ENCODE results near the gene SORCS1. TPM values are rescaled to one million over a fixed set of nuclear protein-coding genes. Genes with fewer than 3 reads are reported as not detected.

The SORCS1 gene
- total and polyA plus RNA-seq, 2 experiments from 2014 or later: 2.9 to 8.9 TPM

GRCh38 chr10:106746868-106747267 is 417.6 kb downstream of the SORCS1 start:
- no peak overlapping the region for H3K27ac ChIP-seq (ENCODE audit: low read depth)
- H3K4me1 ChIP-seq (ENCODE audit: insufficient read depth): no peaks in the 10 kb centered on the region
- H3K36me3 ChIP-seq (ENCODE audit: insufficient read depth): no peaks in the 10 kb centered on the region
- DNase-seq (ENCODE audit: low spot score) (no peak), ATAC-seq (no peak)
- H3K4me1 Mint-ChIP-seq: peaks cover 6% of the 10 kb centered on the region
- H3K27me3 ChIP-seq (ENCODE audit: insufficient read depth): no peaks in the 10 kb centered on the region
- H3F3A ChIP-seq (replicated peaks; ENCODE audit: low read depth): no peaks in the 10 kb centered on the region
- H3K27me3 Mint-ChIP-seq (ENCODE audit: insufficient read depth, low read depth, poor library complexity): no peaks in the 10 kb centered on the region
- no peaks in the 10 kb centered on the region for H4K20me1 ChIP-seq (replicated peaks; ENCODE audit: insufficient read depth)
- H3K9me3 Mint-ChIP-seq: no peaks in the 10 kb centered on the region
- no peak overlapping the region for H3K27ac Mint-ChIP-seq
- no peak overlapping the region for H2AFZ ChIP-seq
- H3K4me2 ChIP-seq: no peak overlapping the region
- TF ChIP-seq, protein P1, sequence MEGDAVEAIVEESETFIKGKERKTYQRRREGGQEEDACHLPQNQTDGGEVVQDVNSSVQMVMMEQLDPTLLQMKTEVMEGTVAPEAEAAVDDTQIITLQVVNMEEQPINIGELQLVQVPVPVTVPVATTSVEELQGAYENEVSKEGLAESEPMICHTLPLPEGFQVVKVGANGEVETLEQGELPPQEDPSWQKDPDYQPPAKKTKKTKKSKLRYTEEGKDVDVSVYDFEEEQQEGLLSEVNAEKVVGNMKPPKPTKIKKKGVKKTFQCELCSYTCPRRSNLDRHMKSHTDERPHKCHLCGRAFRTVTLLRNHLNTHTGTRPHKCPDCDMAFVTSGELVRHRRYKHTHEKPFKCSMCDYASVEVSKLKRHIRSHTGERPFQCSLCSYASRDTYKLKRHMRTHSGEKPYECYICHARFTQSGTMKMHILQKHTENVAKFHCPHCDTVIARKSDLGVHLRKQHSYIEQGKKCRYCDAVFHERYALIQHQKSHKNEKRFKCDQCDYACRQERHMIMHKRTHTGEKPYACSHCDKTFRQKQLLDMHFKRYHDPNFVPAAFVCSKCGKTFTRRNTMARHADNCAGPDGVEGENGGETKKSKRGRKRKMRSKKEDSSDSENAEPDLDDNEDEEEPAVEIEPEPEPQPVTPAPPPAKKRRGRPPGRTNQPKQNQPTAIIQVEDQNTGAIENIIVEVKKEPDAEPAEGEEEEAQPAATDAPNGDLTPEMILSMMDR (conservative IDR thresholded peaks at IDR 0.05; ENCODE audit: low read depth in 2 of 2): no peak
- TF ChIP-seq POLR2AphosphoS5 (IDR thresholded peaks at IDR 0.05; ENCODE audit: low read depth) (no peak), ZNF331 (CRISPR knock-in tag; IDR thresholded peaks at IDR 0.05; ENCODE audit: low read depth) (no peak), ZNF462 (CRISPR knock-in tag; IDR thresholded peaks at IDR 0.05) (no peak), JUNB (IDR thresholded peaks at IDR 0.05; ENCODE audit: unreplicated experiment) (no peak), ZNF114 (CRISPR knock-in tag; IDR thresholded peaks at IDR 0.05) (no peak), ETS1 (IDR thresholded peaks at IDR 0.05) (no peak), EZH2phosphoT487 (IDR thresholded peaks at IDR 0.05; ENCODE audit: unreplicated experiment) (no peak), EZH2 (IDR thresholded peaks at IDR 0.05; ENCODE audit: low read depth, unreplicated experiment) (no peak), CREB1 (CRISPR knock-in tag; IDR thresholded peaks at IDR 0.05; ENCODE audit: low read depth) (no peak), REST (IDR thresholded peaks at IDR 0.05; ENCODE audit: unreplicated experiment) (no peak), STAT1 (IDR thresholded peaks at IDR 0.05; ENCODE audit: unreplicated experiment) (no peak), NANOG (IDR thresholded peaks at IDR 0.05; ENCODE audit: borderline replicate concordance) (no peak)
- H3K36me3 Mint-ChIP-seq (ENCODE audit: low read depth): no peaks in the 10 kb centered on the region
- H3K4me3 Mint-ChIP-seq: no peak overlapping the region
- H3K9me2 ChIP-seq (ENCODE audit: insufficient read depth): no peaks in the 10 kb centered on the region
- H3K4me3 ChIP-seq: no peak overlapping the region
- no peaks in the 10 kb centered on the region for H3K79me2 ChIP-seq (replicated peaks; ENCODE audit: insufficient read depth)

All from GM23338 (cell line).